ENCODE data around the gene CSTB.

The CSTB gene

DNA sequence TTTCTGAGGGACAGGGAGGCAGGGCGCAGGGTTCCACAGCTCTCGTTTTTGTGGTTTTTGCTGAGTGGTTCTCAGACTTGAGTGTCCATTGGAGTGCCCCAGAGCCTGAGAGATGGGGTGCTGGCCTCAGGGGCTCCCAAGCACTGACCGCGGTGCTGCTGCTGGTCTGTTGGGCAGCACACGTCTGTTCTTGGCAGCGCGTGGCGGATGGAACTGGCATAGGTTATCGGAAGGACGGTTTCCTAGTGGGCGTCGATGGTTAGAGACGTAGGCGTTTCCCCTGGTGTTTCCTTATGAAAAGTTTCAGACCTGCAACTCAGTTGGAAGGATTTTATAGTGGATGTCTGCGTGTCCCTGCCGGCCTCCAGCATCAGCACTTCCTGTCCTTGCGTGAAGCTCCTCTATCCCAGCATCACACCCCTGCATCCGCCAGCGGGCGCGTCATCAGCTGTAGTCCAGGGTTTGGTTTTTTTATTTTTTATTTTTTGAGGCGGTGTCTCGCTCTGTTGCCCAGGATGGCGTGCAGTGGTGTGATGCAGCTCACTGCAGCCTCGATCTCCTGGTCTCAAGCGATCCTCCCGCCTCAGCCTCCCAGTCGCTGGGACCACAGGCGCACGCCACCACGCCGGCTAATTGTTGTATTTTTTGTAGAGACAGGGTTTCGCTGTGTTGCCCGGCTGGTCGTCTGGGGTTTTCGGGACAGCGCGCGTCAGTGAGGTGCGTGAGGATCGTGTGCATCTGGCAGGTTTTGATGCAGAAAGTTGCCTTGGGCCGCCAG is 25.1 kb upstream of the CSTB start:
- DNase-seq (ENCODE audit: extremely low read depth, low read depth) = no peak
- TF ChIP-seq CTCF (IDR thresholded peaks at IDR 0.05; ENCODE audit: low read depth, low read length) = no peak

DNA sequence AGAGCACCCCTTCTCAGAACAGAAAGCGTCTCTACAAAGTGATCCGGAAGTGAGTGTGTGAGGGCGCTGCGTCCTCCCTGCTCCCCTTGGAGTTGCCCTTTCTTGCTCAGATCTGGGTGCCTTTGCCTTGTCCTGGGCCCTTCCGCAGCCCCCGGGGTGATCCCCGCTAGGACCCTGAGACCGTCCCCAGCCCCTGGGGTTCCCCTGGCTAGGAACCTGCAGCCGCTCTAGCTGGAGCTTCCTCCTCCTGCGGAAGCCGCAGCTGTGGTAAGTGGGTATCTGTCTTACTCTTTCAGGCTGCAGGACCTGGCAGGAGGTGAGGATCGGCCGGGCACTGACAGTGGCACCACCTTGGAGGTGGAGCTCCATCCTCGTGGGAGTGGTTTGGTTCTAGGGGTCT is 24.5 kb upstream of the CSTB start:
- DNase-seq (ENCODE audit: extremely low read depth, low read depth) = no peak
- TF ChIP-seq CTCF (IDR thresholded peaks at IDR 0.05; ENCODE audit: low read depth, low read length) = no peak

DNA sequence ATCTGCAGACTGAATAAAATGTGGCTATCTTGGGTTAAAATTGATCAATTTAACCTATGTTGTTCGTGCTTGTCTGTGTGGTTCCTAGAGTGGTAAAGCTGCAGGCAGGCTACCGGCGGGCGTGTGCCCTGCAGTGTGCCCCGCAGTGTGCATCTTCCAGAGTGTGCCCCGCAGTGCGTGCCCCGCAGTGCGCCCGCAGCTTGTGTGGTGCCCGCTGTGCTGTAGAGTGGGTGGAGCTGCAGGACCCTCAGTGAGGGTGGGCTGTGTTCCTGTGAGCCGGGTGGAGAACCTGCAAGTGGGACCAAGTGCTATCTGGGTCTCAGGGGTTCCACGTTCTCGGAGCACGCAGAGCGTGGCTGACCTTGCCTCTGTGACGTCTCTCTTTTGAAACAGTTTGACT is 24.0 kb upstream of the CSTB start:
- TF ChIP-seq CTCF (IDR thresholded peaks at IDR 0.05; ENCODE audit: low read depth, low read length) = no peak
- no peak for DNase-seq (ENCODE audit: extremely low read depth, low read depth)

- no peak for TF ChIP-seq CTCF (IDR thresholded peaks at IDR 0.05; ENCODE audit: low read depth, low read length)
- no peak for DNase-seq (ENCODE audit: extremely low read depth, low read depth)
These were observed 23.3 kb upstream of the CSTB start for GRCh38 chr21:43799301-43799840.

DNA sequence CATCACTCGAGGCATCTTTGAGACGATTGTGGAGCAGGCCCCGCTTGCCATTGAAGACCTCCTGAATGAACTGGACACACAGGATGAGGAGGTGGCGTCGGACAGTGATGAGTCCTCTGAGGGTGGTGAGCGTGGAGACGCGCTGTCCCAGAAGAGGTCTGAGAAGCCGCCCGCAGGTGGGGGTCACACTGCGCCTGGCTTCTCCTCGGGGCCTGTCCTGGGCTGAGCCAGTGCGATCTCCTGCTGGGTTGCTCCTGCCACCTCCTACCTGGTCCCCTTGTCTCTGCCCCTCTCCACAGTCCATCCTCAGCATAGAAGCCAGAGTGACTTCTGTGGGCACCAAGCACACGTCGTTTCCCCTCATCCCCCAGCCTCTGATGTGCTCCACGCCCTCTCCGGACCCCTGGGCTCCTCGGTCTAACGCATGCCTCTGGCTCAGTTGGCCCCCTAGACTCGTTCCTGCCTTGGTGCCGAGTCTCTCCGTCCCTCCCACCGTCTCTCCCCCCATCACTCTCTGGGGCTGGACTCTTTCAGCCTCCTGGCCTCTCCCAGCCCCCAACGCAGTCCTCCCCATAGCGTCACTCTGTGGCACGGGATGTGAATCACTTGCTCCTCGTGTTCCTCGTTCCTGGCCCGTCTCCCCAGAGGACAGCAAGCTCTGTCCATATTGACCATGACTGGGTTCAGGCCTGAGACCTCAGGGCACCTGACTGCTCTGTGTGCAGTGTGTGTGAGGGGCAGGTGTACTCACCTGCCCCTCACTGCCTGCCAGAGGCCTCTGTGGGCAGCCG is 22.0 kb upstream of the CSTB start:
- TF ChIP-seq CTCF (IDR thresholded peaks at IDR 0.05; ENCODE audit: low read depth, low read length) = no peak
- DNase-seq (ENCODE audit: extremely low read depth, low read depth) = no peak

DNA sequence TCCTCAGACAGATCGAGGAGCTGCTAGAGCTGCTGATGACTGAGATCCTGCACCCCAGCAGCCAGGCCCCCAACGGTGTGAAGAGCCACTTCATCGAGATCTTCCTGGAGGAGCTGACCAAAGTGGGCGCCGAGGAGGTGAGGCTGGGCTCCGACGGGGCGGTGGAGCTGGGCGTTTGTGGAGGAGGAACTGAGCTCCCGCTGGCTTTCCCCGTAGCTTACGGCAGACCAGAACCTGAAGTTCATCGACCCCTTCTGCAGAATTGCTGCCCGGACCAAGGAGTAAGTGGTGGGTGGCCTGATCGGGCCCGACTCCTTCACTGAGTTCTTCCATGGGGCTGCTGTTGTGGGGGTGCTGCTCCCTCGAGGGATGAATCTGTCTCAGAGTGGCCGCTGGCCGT is 21.3 kb upstream of the CSTB start:
- no peak for TF ChIP-seq CTCF (IDR thresholded peaks at IDR 0.05; ENCODE audit: low read depth, low read length)
- DNase-seq (ENCODE audit: extremely low read depth, low read depth) = no peak

- TF ChIP-seq CTCF (IDR thresholded peaks at IDR 0.05; ENCODE audit: low read depth, low read length) = no peak
- DNase-seq (ENCODE audit: extremely low read depth, low read depth) = no peak
These were observed 18.7 kb upstream of the CSTB start for GRCh38 chr21:43794857-43795256.
